GM18867 (cell line): ENCODE measurements around the gene DUOXA1.
"Not testable (repeated sequence)": the region's sequence is repeated elsewhere in the genome, so short reads cannot be mapped to it uniquely, and the experiment has no call there.

ENCODE experiments used
- ATAC-seq: cut with Tn5 transposase; IDR thresholded peaks from one replicate; pipeline ENCODE4 v1.9.1; 2021; ENCODE audit warnings: mild to moderate bottlenecking, moderate library complexity; ENCODE audit not compliant: unreplicated experiment

DUOXA1 gene

DNA sequence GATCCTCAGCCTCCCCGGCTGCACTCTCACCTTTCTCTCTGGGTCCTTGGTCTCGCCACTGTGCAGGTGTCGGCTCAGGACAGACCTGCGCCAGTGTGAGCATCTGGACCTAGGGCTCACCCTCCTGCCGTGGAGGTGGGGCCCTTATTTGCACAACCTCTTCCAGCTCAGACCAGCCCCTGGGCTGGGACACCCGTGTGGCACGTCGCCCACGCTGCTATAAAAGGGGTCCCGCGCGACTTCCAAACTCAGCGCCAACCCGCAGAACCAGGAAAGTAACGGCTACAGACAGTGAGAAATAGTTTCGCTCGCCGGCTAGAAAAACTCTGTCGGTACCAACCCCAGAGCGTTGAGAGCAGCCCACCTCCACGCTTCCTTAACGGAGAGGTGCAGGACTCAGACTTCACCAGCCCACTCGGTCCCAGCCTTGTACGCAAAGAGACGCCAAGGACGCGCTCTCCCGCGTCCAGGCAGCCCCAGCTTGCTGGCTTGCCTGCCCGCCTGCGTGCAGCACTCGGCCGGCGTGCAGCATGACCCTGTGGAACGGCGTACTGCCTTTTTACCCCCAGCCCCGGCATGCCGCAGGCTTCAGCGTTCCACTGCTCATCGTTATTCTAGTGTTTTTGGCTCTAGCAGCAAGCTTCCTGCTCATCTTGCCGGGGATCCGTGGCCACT, 15.5 kb downstream of the DUOXA1 start, which contains the start of the genes DUOX2 and DUOXA2:
Gene DUOX2 (minus strand): TSS at position 97 of the 675 bp plus-strand sequence. CDS start 761 bp downstream, outside the sequence.
Gene DUOXA2 (plus strand): TSS at position 251 of the 675 bp plus-strand sequence. CDS start 280 bp downstream, at position 531.
- no peak for ATAC-seq

DNA sequence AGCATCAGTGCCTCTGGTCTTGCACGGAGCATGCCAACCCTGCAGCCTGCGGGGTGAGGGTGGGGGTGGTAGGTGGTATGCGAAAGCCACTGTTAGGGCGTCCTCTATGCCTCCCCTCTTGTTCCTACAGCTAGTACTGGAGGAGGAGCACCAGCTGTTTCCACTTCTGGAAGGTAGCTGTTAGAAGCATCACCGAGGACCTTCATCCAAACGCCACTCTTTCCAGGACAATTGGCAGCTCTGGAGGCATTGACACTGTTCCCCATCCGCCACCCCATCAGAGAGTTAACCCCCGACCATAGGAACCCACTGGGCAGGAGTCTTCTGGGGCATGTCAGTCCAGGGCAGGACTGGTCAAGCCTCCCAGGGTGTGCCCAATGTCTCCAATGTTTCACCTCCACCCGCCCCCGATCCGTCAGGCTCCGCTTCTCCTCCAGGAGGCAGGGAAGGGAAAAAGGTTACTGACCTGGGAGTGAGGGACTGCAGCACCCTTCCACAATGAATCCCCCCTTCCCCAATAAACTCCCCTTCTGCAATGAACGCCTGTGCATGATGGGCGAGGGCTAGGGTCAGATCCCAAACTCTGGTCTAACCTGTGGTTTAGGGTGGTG, 16.2 kb downstream of the DUOXA1 start:
- ATAC-seq, result no peak

DNA sequence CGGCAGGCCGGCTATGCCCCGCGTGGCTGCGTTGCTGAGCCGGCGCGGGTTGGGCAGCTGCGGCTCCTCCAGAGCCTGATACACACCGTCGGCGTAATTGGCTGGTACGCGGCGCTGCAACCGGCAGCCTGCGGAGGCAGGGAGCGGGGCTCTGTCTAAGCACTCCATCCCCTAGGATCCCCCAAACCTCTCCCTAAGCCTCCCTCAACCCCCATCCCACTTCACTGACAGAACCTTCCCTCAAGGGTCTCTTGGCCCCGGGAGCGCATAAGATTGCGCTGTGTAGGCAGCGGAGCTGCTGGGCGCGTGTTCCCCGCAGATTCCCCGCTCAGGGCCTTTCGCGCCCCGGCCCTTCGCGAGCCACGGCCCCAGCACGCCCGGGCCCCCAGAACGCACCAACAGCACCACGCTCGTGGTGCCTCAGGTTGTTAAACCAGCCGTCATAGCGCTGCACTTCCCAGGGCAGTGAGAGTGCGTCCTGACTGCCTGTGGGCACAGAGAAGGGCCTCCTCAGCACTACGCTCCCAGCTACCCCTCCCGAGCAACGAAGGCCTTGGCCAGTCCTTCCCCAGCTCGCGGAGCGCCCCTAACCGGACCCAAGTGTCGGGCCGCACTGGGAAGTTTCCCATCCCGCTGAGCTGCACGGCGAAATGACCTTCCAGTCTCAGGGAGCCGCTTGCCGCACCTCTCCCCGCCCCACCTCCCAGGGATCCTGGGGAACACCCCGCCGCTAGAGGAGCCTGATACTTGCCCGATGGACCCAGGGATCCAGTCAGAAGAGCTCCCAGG, 16.9 kb downstream of the DUOXA1 start:
- no peak for ATAC-seq

DNA sequence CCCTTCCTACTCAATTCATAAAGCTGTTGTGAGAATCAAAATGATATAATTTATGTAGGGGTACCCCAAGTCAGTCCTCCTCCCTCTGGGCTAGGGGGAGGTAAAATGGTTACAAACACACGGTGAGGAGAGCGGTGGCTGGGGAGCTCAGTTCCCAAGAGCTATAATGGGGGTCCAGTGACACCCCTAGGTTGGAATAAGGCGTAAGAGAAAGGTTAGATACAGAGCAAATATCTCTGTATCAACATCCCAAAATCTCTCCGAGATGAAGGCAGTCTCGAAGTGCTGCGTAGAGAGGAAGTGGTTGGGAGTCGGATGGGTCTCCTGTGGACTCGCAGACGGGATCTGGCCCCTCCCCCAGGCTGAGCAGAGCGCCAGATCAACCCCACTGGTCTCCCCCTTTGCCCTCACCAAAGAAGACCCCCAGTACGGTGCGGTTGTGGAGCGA, 17.5 kb downstream of the DUOXA1 start:
- ATAC-seq, result no peak

DNA sequence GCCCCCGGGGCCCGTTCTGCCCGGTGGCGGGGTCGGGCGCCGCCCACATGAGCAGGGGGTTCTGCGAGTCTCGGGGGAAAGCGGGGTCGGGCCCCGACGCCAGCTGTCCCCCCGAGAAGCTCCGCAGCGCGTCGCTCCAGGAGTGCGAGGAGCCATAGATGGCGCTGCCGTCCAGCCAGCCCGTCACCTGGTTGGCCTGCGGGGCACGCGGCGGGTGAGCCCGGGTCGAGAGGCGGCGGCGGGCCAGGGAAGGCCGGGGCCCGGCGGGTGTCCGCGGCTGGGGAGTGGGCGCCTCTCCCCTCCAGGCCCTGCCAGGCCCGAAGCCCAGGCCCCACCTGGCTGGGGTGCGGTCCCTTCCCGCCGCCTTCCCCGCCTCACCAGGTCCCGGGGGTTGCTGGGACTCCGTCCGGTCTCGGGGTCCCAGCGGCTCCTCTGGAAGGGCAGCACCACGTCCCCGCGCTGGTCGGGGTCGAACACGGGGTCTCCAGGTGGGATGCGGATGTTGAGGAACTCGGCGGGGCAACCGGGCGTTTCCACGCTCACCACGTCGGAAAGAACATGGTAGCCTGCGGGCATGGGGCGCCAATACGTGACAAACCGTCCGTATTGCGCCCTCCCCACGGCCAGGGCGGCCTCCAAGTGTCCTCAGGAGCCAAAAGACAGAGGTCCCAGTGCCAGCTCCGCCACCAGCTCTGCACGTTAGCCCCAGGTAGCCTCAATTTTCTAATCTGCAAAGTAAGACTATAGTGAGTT, 18.1 kb downstream of the DUOXA1 start:
- ATAC-seq, result no peak

DNA sequence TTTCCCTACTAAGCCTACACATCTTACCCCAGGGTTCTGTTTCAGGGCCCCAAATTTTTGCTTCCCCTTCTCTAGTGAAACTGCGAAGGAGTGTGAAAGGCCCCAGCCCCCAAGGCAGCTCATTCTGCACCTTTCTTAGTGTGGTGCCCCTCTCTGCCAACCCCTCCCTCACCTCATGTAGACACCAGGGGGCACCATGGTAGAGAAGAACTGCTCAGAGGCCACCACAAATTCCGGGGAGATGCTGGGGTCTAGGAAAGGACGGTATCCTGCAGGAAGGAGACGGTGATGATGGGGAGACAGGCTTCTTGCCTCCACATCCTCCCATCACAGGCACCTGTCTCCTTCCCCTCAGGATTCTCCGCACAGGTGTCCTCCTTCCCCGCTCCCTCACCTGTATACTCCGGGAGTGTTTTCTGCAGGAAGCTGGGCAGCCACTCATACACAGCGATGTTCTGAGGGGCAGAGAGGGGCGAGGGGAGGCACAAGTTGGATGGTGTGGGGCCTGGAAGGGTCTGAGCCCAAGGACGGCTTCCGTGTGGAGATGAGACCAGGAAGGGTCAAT, 19.3 kb downstream of the DUOXA1 start:
- ATAC-seq, result no peak

DNA sequence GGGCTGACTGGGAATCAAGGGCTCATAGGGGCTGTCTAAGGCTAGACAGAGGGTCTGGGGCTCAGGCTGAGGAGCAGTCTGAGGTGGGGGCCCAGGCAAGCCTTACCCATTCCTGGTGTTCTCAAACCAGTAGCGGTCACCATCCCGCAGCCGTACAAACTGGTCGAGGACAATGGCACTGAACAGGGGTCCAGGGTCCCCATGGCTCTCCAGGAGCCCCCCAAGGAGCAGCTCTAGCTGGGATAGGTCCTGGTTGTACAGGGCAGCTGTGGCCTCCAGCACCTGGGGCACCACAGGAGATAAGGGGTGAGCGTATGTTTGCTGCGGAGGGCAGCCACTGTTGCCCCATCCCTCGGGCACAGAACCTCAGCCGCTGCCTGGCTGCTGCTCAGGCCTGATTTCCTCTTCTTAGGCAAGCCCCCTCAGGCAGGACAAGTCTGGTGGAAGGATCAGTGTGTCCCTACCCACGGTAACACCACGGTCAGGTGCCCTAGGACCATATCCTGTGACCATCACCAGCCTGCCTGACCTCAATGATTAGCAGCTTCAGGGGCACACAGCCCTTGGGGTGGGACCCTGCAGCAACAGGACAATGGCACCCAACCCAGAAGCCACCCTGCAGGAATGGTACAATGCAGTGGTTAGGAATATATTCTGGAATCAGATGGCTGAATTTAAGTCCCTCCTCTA, 21.6 kb downstream of the DUOXA1 start:
- no peak for ATAC-seq

DNA sequence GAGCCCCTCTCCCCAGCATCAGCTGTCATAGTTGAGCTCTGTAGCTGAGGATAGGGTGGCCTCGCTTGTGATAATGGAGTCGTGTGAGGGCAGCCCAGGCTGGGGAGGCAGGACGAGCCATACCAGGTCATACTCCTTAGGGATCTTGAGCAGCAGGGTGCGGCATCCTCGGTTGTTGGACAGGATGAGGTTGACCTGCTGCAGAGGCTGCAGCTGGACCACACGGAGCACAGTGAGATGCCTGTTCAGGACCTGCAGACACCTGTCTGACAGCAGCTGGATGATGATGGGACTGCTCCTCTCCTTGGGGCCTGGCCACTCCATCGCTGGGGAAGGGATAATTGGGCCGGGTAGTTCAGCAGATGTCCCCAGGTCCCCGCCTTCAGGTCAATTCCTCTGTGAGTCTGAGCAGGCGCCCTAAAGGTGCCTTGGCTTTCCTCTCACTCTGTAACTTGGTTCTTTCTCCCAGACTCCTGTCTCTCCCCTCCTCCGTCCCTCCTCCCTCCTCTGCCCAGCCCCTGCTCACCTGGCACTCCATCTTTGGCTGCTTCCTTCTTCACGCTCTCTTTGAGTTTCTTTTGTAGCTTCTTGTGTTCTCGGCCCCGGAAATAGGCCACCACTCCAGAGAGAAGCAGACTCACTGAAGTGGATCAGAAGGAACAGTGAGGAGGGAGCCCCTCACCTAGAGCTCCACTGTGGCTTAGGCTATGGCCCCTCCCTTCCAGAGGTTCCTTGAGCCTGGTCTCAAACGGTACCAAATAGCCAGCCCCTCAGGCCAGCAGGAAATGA, 23.5 kb downstream of the DUOXA1 start:
- no peak for ATAC-seq

DNA sequence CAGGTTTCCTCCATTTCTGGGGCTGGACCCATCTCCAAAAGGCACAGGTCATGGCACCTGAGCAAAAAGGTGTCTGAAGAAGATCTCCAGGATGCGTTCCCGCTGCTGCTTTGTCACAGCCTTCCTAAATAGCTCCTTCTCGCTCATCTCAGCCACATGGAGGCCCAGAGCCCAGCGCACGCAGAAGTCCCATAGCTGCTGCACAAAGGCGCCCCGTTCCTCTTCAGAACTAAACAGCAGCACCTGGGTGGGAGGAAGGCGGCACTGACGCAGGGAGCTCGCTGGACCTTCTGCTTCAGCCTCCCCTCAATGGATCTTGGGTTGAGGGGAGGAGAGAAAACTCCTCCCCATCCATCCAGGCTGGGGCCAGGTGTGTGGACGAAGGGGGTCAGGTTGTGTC, 24.1 kb downstream of the DUOXA1 start:
- ATAC-seq, result no peak

DNA sequence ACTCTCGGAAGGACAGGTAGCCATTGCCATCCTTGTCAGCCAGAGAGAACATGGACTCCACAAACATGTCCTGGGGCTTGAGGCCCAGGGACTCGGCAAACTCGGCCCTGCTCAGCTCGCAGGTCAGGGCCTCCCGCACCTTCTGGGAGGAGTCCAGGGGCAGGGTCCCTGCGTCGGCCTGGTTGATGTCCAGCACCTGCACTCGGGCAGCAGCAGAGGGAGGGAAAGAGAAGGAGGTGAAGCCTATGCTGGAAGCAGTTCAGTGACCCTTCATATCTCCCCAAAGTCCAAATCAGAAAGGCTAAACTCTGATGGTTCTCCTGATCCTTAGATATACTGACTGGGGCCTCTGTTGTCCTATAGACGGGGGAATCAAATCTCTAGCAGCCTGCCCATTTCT, 25.5 kb downstream of the DUOXA1 start:
- not testable (repeated sequence) for ATAC-seq

DNA sequence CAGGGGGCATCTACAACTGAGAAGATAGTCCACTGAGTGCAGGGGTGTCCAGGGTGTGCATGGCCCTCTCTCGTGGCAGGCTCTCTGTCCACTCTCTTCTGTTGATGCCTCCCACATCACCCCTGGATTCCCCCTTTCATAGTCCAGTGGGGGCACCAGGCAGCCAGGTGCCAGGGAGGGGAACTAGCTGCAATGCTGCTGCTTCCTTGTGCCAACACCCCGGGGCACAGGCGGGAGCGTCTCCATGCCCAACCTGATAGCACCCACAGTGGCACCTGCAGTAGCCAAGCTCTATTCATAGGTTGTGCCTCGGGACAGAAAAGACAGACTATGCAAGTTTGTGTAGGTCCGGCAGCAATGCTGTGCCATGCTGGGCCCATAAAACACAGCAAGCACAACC, 27.5 kb downstream of the DUOXA1 start:
- ATAC-seq, result no peak

DNA sequence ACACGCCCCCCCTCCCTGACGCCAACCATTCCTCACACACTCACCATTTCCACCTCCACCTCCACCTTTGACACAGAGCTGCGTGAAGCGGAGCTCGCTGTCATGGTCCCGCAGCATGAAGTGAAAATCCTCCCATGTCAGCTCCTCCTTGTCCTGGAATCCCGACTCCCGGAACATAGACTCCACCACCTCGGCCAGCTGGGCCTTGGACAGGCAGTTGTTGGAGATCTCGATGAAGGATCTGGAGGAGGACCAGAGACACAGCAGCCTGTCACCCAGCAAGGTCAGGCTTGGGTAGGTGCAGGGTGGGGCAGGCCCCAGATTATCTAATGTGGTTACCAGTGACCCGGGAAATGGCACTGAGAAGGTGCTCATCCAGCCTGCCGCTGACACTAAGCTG, 27.9 kb downstream of the DUOXA1 start:
- ATAC-seq, result no peak

DNA sequence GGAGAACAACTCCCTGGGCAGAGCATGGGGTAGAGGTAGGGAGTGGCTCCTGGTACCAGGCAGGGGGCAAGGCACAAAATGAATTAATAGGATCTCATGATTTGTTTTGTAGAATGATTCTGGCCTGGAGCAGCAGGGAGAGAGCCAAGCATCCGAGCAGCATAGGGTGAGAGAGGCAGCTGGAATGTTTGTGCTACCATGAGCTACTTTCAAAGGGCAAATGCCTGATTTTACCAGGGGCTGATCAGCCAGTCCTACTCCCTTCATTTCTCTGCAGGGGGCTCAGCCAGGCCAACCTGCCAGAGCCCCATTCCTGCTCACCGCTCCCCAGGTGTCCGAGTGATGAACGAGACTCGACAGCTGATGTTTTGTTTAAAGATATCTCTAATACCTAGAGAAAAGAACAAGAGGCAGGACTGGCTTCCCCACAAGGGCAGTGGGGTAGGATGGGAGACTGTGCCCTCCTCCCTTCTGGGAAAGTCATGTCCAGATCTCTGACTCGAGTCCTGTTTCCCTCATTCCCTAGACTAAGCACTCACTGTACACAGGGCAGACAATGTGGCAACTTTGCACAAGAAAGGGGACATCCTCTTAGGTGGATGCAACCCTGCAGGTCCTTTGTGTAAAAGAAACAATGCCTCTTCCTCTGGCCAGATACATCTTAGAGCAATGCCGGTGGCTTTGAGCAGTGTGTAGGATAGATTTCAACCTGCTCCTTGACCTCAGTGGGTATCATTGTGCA, 28.6 kb downstream of the DUOXA1 start:
- ATAC-seq, result no peak

DNA sequence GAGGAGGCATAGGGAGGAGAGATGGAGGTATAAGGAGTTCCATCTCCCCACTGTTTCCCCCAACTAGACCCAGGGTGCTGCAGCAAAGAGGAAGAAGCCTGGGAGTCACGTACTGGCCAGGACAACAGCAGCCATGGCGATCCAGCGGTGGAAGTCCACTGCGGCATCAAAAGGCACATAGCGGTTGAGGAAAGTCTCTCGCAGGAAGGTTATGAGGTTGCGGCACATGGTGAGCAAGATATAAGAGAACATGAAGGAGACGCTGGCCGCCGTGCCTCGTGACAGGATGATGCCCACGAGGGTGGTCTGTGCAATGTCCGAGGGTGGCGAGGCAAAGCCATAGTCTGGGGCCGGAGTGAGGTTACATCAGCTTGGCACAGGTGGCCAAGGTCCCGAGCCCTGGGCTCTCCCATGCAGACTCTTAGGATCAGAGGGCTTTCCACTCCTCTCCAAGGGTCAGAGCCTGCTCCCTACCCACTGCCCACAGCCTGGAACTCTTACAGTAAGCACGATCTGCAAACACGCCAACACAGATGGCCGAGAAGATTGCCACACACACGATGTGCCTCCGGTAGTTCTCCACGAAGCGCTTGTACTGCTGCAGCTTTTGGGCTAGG, 30.0 kb downstream of the DUOXA1 start:
- no peak for ATAC-seq

DNA sequence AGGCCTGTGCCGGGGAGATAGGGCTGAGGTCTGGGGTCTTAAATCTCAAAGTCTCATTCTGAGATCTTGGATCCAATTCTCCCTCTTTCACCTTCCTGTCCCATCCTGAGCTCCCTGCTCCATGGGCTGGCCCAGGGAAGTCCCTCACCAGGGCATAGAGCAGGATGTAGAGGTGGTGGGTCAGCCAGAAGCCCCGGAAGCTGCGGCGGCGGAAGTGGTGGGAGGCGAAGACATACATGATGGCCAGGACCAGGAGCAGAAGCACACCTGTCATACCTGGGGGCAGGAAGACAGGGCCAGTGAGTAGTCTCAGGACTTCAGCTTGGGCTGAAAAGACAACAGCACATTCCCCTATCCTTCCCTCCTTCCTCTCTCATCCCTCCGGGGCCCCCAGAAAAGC, 32.2 kb downstream of the DUOXA1 start:
- no peak for ATAC-seq

DNA sequence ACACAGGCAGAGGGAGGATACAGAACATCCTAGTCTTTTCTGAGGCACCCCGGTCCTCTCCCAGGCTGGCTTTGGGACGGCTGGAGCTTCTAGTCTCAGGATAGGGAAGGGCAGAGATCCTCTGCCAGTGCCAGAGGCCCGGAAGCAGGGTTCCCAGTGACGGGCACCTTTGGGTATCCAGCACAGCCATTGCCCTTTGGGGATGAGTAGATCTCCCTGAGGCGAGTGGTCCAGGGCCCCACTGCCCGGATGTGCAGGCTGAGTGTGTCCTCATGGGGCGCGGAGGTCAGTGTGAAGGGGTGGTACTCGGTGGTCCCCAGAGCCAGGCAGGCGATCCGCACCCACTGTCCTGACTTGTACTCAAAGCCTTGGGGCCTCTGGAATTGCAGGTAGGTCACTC, 34.0 kb downstream of the DUOXA1 start:
- no peak for ATAC-seq

DNA sequence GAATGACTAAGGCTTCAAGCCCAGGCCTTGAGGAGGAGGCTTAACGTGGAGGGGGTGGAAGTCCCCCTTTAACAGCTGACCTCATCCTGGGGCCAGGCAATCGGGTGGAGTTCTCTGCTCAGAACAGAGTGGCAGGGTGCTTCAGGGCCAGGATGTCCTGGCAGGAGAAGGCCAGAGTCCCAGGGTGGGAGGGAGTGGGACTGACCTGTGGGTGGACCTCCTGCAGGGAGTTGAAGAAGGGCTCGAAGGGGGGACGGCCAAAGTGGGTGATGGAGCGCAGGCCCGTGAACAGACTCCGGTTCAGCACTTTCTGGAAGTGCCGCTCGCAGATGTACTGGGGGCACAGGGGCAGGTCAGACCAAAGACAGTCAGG, 35.3 kb downstream of the DUOXA1 start:
- no peak for ATAC-seq

DNA sequence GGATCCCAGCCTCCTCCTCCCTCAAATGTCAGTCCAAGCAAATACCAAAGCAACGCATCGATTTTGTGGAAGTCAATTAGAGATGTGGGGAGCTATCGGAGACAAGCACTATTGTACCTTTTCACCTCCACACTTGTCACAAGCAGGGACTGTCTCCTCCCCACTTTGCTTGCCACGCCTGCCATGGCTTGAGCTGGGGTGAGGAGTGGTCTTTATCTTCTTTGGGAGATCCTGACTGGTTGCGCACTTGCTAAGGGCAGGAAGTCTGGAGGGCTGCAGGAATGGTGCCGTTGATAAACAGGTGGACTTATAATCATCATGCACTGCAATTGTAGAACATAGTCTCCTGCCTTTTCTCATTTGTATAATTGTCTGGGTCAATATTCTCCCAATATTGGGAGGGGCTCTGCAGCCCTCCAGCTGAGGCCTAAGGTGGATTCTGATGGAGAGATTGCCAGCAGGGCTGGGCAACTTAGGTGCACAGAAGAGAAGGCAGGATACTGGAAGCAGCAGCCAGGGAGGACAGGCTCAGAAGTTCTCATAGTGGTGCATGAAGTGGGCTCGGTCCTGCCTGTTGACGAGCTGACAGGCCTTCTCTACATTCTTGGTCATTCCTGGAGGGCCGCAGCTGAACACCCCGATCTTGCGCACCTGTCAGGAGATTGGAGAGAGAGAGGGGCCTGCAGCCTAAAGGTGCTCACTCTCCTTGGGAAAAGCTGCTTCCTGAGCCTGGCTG, 35.9 kb downstream of the DUOXA1 start:
- no peak for ATAC-seq
